SK-N-SH treated with all-trans-retinoic acid at 6 μM for 48 hours (cell line): ENCODE results near the gene ATP9A.

ENCODE experiments used
- ARNTL ChIP-seq: fragments of 450-650 bp; formaldehyde crosslinking; IDR thresholded peaks from 2 replicates; pipeline ENCODE4 v1.5.0; 2020; ENCODE audit warnings: low read depth, mild to moderate bottlenecking, moderate library complexity, borderline replicate concordance
- BACH2 ChIP-seq: fragments of 250-450 bp; sonication (Bioruptor Pico); IDR thresholded peaks from 2 replicates; pipeline ENCODE4 v1.9.0; 2021; ENCODE audit warnings: mild to moderate bottlenecking, borderline replicate concordance
- ESRRG ChIP-seq: fragments of 250-450 bp; sonication (Bioruptor Pico); IDR thresholded peaks from 2 replicates; pipeline ENCODE4 v1.6.1; 2021; ENCODE audit warnings: mild to moderate bottlenecking
- PPARA ChIP-seq: fragments of 250-450 bp; sonication (Bioruptor Pico); IDR thresholded peaks from 2 replicates; pipeline ENCODE4 v1.5.0; 2020; ENCODE audit warnings: mild to moderate bottlenecking, borderline replicate concordance
- RARB ChIP-seq: fragments of 250-450 bp; sonication (Bioruptor Pico); IDR thresholded peaks from 2 replicates; pipeline ENCODE4 v1.8.0; 2021; ENCODE audit warnings: mild to moderate bottlenecking, moderate library complexity
- TOX ChIP-seq: fragments of 250-450 bp; sonication (Bioruptor Pico); IDR thresholded peaks from 2 replicates; pipeline ENCODE4 v1.8.0; 2021; ENCODE audit warnings: mild to moderate bottlenecking, moderate library complexity, borderline replicate concordance
- ZFP3 ChIP-seq: fragments of 250-450 bp; sonication (Bioruptor Pico); IDR thresholded peaks from 2 replicates; pipeline ENCODE4 v1.5.0; 2020; ENCODE audit warnings: mild to moderate bottlenecking, moderate library complexity
- ZFP30 ChIP-seq: fragments of 450-650 bp; formaldehyde crosslinking; IDR thresholded peaks from 2 replicates; pipeline ENCODE4 v1.5.0; 2022; ENCODE audit warnings: mild to moderate bottlenecking, moderate library complexity
- TF ChIP-seq, protein P1 (sequence below): fragments of 250-450 bp; sonication (Bioruptor Pico); IDR thresholded peaks from 2 replicates; pipeline ENCODE4 v1.8.0; 2021; ENCODE audit warnings: low read depth, mild to moderate bottlenecking, moderate library complexity, borderline replicate concordance
- TF ChIP-seq, protein P2 (sequence below): fragments of 250-450 bp; sonication (Bioruptor Pico); IDR thresholded peaks from 2 replicates; pipeline ENCODE4 v1.8.0; 2020; ENCODE audit warnings: mild to moderate bottlenecking, moderate library complexity, borderline replicate concordance

DNA sequence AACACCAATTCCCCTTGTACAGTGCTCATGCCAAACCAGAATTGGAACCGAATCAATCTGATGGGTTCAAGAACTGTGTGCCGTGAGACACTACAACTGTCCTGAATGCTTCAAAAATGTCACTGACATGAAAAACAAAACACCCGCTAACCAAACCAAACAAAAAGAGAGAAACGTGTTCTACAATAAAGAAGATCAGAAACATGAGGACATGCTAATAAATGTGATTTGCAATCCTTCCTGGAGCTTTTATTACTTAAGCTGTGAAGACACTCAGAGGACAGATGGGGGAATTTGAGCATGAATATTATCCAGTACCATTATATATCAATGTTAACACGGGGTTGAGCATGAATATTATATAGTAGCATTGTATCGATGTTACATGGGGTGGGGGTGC, 153.5 kb downstream of the ATP9A start:
- TF ChIP-seq PPARA: no peak
- TF ChIP-seq, protein P1, sequence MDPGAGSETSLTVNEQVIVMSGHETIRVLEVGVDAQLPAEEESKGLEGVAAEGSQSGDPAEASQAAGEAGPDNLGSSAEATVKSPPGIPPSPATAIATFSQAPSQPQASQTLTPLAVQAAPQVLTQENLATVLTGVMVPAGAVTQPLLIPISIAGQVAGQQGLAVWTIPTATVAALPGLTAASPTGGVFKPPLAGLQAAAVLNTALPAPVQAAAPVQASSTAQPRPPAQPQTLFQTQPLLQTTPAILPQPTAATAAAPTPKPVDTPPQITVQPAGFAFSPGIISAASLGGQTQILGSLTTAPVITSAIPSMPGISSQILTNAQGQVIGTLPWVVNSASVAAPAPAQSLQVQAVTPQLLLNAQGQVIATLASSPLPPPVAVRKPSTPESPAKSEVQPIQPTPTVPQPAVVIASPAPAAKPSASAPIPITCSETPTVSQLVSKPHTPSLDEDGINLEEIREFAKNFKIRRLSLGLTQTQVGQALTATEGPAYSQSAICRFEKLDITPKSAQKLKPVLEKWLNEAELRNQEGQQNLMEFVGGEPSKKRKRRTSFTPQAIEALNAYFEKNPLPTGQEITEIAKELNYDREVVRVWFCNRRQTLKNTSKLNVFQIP (CRISPR knock-in tag): no peak
- TF ChIP-seq TOX: no peak
- TF ChIP-seq BACH2 (CRISPR knock-in tag): no peak
- TF ChIP-seq, protein P2, sequence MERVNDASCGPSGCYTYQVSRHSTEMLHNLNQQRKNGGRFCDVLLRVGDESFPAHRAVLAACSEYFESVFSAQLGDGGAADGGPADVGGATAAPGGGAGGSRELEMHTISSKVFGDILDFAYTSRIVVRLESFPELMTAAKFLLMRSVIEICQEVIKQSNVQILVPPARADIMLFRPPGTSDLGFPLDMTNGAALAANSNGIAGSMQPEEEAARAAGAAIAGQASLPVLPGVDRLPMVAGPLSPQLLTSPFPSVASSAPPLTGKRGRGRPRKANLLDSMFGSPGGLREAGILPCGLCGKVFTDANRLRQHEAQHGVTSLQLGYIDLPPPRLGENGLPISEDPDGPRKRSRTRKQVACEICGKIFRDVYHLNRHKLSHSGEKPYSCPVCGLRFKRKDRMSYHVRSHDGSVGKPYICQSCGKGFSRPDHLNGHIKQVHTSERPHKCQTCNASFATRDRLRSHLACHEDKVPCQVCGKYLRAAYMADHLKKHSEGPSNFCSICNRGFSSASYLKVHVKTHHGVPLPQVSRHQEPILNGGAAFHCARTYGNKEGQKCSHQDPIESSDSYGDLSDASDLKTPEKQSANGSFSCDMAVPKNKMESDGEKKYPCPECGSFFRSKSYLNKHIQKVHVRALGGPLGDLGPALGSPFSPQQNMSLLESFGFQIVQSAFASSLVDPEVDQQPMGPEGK (CRISPR knock-in tag): no peak
- no peak for TF ChIP-seq ZFP3 (CRISPR knock-in tag)
- no peak for TF ChIP-seq RARB (CRISPR knock-in tag)
- no peak for TF ChIP-seq ZFP30 (CRISPR knock-in tag)
- TF ChIP-seq ESRRG (CRISPR knock-in tag): no peak
- no peak for TF ChIP-seq ARNTL (CRISPR knock-in tag)
